GM13976 (cell line): ENCODE results near the gene PRMT1.
A peak's percentile ranks its signal among the peaks of the same experiment; 100 is the strongest.

ENCODE experiments used
- DNase-seq: peaks from one replicate; pipeline ENCODE4 v3.0.0; 2012; ENCODE audit warnings: low spot score
- in situ Hi-C: fragments of 300-500 bp; cut with MboI; formaldehyde crosslinking; loops from one replicate; pipeline ENCODE4 v1.12.0; 2022; ENCODE audit warnings: low sequenced_read_pairs, mixed read lengths, inconsistent platforms; ENCODE audit not compliant: unreplicated experiment
- TF ChIP-seq, protein P1 (sequence below): IDR thresholded peaks from 2 replicates; pipeline ENCODE4 v1.5.1; 2012; ENCODE audit warnings: borderline replicate concordance, mild to moderate bottlenecking; ENCODE audit not compliant: insufficient read depth; ENCODE audit errors: extremely low read depth, missing control alignments, control extremely low read depth

Gene PRMT1

DNA sequence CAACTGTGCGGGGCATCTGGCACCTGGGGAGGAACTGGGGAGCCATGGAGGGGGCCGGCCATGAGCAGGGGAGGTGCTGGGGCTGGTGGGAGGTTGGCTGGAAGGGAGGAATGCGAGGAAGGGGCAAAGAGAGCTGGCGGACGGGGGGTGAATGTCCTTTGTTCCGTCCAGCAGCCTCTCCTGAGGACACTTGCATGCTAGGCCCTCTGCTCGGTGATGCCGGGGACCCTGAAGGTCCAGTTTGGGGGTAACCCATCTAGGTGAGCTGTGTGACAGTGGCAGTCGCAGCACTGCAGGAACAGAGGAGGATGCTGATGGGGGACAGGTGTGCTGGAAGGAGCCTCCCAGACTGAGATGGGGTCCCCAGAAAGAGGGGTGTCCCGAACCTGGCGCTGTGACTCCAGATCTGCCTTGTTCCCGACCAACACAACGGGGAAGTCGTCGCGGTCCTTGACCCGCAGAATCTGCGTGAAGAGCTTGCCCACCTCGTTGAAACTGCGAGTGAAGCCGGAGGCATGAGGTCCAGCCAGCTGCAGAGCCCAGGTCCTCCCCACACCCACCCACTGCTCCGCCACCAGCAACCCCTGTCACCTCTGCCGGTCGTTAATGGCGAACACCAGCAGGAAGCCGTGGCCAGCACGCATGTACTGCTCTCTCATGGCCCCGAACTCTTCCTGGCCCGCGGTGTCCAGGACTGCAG, 40.7 kb upstream of the PRMT1 start:
- in situ Hi-C loops: no loop called here
- no peak for DNase-seq
- TF ChIP-seq, protein P1, sequence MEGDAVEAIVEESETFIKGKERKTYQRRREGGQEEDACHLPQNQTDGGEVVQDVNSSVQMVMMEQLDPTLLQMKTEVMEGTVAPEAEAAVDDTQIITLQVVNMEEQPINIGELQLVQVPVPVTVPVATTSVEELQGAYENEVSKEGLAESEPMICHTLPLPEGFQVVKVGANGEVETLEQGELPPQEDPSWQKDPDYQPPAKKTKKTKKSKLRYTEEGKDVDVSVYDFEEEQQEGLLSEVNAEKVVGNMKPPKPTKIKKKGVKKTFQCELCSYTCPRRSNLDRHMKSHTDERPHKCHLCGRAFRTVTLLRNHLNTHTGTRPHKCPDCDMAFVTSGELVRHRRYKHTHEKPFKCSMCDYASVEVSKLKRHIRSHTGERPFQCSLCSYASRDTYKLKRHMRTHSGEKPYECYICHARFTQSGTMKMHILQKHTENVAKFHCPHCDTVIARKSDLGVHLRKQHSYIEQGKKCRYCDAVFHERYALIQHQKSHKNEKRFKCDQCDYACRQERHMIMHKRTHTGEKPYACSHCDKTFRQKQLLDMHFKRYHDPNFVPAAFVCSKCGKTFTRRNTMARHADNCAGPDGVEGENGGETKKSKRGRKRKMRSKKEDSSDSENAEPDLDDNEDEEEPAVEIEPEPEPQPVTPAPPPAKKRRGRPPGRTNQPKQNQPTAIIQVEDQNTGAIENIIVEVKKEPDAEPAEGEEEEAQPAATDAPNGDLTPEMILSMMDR: no peak

DNA sequence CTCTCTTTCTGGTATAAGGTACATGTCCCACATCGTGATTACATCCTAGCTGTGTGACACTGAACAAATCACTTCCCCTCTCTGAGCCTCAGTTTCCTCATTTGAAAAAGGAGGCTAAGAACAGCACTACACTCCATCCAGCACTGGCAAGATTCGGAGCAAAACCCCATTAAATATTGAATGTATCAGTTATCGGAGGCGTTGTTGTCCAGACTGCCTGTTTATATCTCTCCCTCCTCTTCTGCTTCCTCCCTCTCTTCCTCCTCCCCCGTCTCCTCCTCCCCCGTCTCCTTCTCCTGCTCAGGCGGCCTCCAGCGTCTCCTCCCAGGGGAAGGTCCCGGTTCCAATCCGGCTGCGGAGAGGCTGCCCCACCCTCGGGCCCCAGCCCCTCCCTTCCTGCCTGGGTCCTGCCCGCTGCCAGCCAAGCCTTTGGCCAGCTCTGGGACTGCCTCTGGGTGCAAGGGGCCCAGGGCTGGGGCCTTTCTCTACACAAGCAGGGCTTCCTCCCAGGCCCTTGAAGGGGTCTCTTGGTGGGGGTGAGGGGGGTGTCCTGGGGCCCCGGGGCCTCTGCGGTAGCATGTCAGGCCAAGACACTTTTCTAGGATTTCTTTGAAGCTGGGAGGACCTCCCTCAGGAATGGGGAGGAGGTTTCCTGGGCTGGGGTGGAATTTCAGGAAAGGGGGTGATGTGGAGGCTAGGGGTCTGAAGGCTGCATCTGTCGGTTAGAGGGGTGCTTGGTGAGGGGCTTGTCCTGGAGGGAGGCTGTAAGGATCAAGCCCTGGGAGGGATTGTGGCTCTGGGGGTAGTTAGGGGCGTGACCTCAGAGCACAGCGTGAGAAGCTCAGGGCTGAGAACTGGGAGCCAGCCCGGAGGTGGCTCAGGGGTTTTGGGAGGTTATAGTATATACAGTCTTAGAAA, 39.0 kb upstream of the PRMT1 start:
- DNase-seq: no peak
- in situ Hi-C loops: no loop called here
- TF ChIP-seq, protein P1: no peak

DNA sequence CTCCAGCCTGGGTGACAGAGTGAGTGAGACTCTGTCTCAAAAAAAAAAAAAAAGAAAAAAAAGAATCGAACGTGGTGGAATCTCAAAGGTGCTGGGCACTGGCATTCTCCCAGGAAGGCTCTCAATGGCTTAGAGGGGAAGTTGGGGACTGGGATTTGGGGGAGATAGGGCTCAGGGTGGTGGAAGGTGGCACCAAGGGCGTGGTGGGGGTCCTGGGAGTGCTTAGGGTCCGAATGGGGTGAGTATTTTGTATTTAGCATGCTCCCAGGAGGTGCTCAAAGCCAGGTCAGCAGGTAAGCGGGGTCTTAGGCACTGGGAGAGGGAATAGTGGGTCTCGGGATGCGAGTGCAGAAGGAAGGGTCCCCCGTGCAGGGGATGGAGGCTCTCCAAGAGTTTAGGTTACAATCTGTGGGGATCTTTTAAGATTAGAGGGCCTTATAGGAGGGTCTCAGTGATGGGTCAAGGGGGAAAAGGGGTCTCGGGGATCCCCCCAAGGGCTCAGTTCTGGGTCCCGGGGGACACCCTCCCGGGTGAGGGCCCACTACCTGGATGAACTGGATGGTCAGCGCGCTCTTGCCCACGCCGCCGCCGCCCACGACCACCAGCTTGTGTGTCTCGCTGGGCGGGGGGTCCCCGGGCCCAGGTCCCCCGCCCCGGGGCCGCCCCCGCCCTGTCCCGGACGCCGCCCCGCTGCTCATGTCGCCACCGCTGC, 37.5 kb upstream of the PRMT1 start:
- TF ChIP-seq, protein P1: no peak
- in situ Hi-C loops: no loop called here

DNA sequence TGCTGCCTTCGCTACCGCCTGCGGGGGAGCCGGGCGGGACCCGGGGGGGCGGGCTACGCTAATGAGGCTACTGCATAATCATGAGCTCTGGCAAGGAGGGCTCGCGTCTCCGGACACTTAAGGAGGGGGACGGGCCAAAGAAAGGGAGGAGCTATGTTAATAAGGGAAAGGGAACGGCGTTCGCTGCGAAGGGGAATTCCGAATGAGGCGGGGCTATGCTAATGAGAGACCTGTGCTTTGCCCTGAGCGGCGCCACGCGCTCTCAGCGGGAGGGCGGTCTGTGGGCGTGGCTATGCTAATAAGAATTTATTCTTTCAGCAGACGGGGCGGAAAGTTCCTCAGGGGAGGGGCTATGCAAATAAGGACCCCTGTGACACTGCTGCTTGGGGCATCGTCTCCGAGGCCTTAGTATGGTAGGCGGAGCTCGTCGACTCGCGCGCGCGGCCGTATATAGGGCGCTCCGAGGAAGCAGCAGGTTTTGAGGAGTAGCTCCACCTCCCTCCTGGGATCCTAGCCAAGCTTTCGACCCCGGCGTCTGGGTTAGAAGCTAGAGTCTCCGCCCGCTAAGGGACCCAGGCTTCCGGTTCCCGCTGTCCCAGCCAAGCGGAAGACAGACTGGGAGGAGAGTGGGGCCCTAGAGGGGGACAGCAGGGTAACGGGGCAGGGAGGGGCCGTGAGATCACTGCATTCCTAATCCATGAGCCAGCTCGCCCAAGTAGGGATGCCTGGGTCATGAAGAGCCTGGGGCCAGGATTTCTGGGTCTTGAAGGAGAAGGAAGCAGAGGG, 36.8 kb upstream of the PRMT1 start, which contains the start of gene RRAS:
RRAS (minus strand) TSS at position 31 of the 786 bp plus-strand sequence. CDS start 45 bp downstream, outside the sequence.
- DNase-seq: peak; percentile 98
- in situ Hi-C loops: no loop called here
- TF ChIP-seq, protein P1: no peak

More for the DNA sequence above, 37.5 kb upstream of the PRMT1 start:
- no peak for DNase-seq

DNA sequence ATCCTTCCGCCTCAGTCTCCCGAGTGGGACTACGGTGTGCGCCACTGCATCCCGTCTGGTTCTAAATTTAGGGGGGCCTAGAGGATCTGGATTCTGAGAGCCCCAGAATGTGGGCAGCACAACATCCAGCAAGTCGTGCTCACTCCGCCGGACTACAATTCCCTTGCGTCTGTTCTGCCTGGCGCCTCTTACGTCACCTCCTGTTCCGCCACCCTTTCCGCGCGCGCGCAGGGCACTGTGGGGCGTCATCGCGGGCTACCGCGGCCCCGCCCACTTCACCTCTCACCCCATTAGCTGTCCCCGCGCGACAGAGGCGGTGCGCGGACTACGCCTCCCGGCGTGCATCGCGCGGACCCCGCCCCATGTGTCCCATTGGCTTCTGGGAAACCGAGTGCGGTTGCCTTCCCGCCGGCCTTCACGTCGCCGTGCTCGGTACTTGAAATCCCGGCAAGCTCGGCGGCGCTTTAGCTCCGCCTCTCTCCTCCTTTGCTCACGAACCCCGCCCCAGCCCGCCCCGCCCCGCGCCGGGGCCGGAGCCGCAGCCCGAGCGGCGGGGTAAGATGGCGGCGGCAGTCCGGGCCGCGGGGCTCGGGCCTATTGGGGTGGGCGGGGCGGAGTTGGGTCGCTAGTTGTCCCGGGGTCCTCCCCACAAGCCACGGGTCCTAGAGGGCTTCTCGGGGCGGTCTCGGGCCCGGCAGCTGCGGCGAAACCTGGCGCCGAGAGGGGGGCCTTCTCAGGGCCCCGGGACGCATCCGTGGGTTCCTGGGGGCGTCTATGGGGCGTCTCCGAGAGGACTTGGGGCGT, 35.2 kb upstream of the PRMT1 start, which contains the start of gene SCAF1:
SCAF1 (plus strand) TSS at position 522 of the 804 bp plus-strand sequence. CDS start 2,818 bp downstream, outside the sequence.
- in situ Hi-C loops: no loop called here
- DNase-seq: peak; percentile 97
- TF ChIP-seq, protein P1: no peak
